NCI-H460 (cell line): ENCODE measurements around the gene TCFL5. TPM values are rescaled to one million over a fixed set of nuclear protein-coding genes. Genes with fewer than 3 reads are reported as not detected.

Experiments
- small RNA-seq, 2 experiments: library from RNA; depleted of rRNA; stranded (forward); fragments of <200 nt; gene quantifications; one replicate each; pipeline ENCODE3, GENCODE V24; 2014
- total RNA-seq: library from RNA; depleted of rRNA; stranded (reverse); fragments of >200 nt; shearing (Covaris generic); gene quantifications from 2 replicates; pipeline ENCODE4 v1.2.3, GENCODE V29; 2014; rRNA removed

Gene TCFL5
- total RNA-seq, 1 experiment from 2014 or later = 15.1 TPM

Small RNAs within 50 kb of the gene (small RNA-seq; reads per million reads assigned to genes)
- gene DPH3P1 = 0 reads per million in 2 experiments

Other genes starting within 250 kb of the TCFL5 start
- gene SLCO4A1, start 219.3 kb downstream of the TCFL5 start, total RNA-seq = 91.6 and 97.1 TPM in 2 replicates
- gene NTSR1, start 153.0 kb downstream of the TCFL5 start, total RNA-seq = 19.3 and 22.3 TPM in 2 replicates
- gene MRGBP, start 65.3 kb downstream of the TCFL5 start, total RNA-seq = 36.4 and 36.7 TPM in 2 replicates
- gene OGFR, start 57.0 kb downstream of the TCFL5 start, total RNA-seq = 32.6 and 34.8 TPM in 2 replicates
- 5.8 and 7.8 TPM in 2 replicates for gene COL9A3, start 44.8 kb downstream of the TCFL5 start, total RNA-seq
- 25.4 and 27.8 TPM in 2 replicates for gene DIDO1, start 64.7 kb upstream of the TCFL5 start, total RNA-seq
- 20.6 and 22.6 TPM in 2 replicates for gene GID8, start 76.3 kb upstream of the TCFL5 start, total RNA-seq
- 16.6 and 20.1 TPM in 2 replicates for gene SLC17A9, start 90.9 kb upstream of the TCFL5 start, total RNA-seq
- not detected in 2 replicates for gene BHLHE23, start 145.1 kb upstream of the TCFL5 start, total RNA-seq